Myocyte (in vitro differentiated cells): ENCODE measurements around the gene REP15. TPM values are rescaled to one million over a fixed set of nuclear protein-coding genes. Genes with fewer than 3 reads are reported as not detected.
"Not testable (repeated sequence)": the region's sequence is repeated elsewhere in the genome, so short reads cannot be mapped to it uniquely, and the experiment has no call there.

Experiments
- DNase-seq: peaks from one replicate; pipeline ENCODE4 v3.0.0-alpha.2; 2012; ENCODE audit warnings: low read depth
- polyA plus RNA-seq: library from polyadenylated mRNA; unstranded; fragments of >200 nt; gene quantifications from one replicate; pipeline ENCODE4 v1.2.1, GENCODE V29; 2012; ENCODE audit warnings: missing spikeins
- total RNA-seq: library from RNA; depleted of rRNA; stranded (reverse); fragments of >200 nt; gene quantifications from 2 replicates; pipeline ENCODE4 v1.2.3, GENCODE V29; 2014

Gene REP15, protein sequence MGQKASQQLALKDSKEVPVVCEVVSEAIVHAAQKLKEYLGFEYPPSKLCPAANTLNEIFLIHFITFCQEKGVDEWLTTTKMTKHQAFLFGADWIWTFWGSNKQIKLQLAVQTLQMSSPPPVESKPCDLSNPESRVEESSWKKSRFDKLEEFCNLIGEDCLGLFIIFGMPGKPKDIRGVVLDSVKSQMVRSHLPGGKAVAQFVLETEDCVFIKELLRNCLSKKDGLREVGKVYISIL
- total RNA-seq: 0.99 and 2.8 TPM in 2 replicates
- 1.6 TPM for polyA plus RNA-seq

DNA sequence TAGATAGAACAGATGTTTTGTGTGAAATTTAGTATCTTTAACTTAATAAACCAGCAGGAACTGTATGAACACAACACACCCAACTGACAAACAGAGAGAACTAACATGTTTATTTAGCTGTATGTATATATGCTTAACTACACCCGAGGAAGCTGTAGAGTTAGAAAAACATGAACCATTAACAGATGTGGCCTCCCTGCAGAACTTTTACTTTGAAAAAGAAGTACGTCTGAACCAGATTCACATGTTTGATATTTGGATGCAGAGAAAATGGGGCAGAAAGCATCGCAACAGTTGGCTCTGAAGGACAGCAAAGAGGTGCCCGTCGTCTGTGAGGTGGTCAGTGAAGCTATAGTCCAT is at the start of gene REP15:
Gene REP15, plus strand, starts transcription at position 155 of the 360 bp plus-strand sequence. Its CDS starts 116 bp downstream, at position 271.
- no peak for DNase-seq

DNA sequence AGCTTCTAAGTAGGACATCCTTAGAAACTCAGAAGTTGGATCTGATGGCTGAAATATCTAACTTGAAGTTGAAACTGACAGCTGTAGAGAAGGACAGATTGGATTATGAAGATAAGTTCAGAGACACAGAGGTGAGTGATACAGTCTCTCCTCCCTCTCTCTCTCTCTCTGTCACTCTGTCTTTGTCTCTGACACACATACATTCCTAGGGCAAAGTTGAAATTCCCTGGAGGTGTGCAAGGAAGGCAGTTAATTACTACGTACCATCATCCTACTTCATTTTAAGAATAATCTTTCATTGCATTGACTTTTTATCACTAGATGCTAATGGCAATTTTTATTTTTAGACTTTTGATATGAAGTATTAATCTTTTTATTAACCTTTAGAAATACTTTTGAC is 46.2 kb upstream of the REP15 start:
- DNase-seq: no peak

DNA sequence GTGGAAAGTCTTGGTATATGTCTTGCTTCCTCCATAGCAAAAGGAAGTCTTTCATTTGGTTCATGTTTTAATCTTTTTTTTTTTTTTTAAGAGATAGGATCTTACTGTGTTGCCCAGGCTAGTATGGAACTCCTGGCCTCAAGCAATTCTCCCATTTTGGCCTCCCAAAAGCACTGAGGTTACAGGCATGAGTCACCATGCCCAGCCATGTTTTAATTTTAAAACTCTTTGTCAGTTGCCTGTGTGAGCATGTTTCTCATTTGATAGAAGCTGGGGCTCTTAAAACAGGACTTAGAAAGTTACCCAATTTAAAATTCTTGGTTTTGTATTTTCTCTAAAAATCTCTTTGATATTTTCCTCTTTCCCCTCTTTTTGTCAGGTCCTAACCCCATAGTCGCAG is 45.0 kb upstream of the REP15 start:
- DNase-seq: peak; percentile 14

DNA sequence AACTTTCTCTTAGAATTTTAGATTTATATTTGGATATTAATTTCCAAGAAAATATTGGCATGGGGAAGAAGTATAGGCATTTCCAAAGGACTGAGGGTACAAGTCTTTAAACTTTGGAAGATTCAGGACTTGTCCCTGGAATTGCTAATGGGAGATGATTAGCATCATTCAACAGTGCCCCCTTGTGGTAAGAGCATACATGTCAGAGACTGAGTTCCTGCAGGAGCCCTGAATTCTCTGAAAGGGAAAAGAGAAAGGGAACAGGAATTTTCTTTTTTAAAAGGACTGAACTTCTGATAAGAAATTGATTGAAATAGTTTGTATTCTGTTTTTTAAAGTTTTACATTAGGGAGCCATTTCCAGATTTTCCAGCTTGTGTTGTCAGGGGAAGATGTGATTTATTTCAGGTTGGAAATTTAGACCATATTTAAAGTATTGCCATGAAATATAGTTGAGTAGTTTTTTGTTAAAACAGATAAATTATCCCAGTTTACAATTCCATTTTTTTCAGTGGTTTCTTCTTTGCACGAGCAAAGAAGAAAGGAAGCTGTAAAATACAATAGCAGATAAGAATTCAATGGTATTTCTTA is 44.0 kb upstream of the REP15 start:
- DNase-seq: peak; percentile 88

DNA sequence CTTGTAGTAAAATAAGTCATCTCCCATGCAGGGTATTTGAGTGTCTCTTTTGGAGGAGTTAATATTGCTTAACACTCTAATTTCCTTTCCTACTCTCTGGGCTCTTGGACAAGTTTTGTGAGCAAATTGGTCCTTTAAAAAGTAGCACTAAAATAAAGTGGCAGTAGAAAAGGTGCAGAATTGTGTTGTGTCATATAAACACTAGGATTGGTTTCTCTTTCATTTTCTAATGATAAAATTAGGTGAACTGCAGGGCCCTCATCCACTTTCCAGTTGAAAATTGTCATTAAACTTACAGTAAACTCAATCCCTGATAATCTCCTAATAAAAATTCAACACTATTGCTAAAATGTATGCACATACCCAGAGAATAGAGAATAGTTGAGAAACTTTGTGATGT is 42.6 kb upstream of the REP15 start:
- no peak for DNase-seq

DNA sequence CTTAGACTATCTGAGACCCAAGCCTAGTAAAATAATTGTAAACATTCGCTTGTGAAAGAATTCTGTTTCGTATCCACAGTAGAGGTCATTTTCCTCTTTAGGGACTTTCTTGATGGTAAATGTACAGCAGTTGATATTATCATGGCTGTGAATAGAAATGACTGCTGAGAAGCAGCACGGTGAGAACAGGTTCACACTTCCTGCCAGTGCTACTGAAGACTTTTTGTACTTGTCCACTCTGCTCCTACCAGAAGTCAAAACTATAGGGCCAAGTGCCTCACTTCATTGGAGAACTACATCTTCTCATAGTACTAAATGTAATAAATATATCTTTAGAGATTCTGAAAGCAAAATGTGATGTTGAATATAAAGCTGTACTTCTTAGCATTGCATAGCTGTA is 40.8 kb upstream of the REP15 start:
- not testable (repeated sequence) for DNase-seq

DNA sequence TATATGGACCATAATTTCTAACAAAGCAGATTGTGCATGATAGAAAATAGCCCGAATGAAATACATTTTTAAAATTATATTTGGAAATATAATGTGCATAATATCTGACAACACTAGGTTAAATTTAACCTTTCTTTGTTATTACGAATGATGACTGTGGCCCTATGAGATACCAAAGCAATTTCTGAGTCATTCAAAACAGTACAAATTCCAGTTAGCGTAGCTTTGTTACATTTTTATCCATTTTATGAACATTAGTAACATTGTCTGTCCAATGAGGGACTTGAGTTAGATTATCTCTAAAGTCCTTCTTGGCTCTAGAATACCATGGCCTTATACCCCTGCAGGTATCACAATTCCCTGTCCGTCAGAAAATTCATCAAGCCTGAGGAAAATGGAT is 39.0 kb upstream of the REP15 start:
- DNase-seq: no peak

DNA sequence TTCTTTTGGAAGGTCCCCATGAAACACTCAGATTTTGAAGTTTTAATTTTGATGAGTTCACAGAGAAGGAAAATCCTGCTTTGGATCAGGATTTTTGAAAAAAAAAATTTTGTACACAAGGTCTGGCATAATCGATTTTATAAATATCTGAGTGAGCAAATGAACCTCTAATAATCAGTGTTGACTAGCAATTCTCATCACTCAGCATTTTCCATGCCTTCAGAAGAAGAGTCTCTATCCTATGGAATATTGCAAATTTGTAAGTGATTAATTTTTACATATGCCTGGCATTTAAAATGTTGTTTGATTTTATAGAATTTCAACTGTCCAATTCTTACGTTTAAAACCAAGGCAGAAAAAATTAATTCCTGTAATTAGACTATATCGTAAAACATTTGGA is 30.5 kb upstream of the REP15 start:
- no peak for DNase-seq

DNA sequence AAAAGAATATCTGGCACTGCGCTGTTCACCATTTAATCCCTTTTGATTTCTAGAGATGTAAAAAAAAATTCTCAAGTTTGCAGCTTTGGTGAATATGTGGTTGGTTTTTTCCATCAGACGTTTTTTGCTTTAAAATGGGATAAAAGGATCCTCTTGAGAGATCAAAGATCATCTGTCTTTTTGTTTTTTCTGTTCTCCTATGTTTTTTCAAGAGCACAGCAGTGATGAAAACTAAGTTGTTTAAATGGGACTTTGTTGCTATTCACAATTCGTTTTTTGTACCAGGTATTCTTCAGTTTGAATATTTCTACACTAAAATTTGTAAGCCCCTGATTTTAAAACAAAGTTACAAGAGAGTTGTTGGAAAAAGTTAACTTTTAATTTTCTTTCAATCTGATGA is 29.7 kb upstream of the REP15 start:
- DNase-seq: no peak

DNA sequence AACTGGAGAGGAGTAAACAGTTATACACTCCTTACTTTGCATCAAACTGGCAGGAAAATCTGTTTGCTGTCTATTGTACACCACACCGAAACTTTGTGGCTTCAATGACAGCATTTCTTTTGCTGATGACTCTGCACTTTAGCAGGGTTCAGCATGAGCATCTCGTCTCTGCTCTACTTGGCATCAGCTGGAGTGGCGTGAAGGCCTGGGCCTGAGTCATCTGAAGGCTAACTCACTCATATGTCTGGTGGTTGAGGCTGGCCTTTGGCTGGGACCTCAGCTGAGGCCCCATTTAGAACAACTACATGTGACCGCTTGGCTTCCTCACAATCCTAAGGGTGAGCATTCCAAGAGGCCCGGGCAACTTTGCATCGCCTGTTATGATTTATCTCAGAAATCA is 28.7 kb upstream of the REP15 start:
- DNase-seq: peak; percentile 95

DNA sequence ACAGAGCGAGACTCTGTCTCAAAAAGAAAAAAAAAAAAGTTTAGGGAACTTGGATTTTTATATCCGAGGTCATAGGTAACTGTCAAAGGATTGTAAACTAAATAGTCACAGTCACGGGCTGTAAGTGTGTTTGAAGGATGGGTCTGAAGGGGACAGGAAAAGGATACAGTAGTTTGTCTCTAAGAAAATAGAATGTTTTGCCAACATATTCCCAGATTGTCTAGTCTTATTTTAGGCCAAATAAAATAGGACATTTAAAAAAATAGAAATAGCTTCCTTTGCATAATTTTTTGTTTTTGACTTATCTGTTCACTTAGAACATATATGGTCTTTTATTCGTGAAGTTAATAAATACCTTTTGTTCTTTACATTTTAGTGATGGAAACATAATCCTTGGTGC is 24.2 kb upstream of the REP15 start:
- DNase-seq: no peak

DNA sequence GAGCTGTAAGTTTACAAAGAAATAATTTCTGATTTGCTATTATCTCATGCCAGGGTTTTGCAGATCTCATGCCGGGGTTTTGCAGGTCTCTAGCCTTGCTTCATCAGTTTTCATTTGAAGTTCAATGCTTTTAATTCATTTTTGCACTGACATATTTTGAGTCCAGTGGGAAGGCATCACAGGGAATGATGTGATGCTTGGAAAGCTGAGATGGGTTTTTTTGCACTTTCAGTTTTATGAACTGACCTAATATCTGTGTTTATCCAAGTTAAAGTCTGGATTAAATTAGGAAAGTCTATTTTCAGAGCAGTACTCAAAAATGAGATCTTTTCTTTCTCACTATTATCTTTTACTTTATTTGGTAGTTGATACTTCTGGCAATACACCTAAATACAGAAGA is 23.6 kb upstream of the REP15 start:
- no peak for DNase-seq

DNA sequence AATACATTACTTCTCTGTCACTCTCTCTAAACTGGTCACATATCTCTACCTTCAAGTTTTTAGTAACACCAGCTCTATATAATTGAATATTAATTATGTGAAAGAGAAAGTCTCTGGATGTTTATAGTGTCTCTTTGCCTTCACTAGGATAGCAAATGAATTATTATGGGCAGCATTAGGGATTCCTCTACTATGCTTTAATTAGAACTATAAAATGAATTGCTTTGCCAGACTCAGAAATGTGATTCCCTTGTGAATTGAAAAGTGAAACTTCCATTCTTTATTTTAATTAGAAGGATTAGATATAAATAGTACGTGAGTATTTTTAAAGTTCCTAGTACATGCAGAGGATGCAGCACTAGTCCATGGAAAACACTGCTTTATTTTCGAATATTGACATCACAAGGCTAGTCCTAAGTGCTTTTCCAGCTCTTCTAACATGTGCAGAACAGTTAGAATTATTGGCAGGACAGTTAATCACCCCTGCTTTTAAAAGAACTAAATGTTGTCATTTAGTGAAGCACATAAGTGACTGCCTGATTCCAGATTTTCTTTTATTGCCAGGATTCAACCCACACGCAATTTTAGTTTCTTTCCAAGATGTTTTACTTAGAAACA is 23.0 kb upstream of the REP15 start:
- DNase-seq: peak; percentile 12

DNA sequence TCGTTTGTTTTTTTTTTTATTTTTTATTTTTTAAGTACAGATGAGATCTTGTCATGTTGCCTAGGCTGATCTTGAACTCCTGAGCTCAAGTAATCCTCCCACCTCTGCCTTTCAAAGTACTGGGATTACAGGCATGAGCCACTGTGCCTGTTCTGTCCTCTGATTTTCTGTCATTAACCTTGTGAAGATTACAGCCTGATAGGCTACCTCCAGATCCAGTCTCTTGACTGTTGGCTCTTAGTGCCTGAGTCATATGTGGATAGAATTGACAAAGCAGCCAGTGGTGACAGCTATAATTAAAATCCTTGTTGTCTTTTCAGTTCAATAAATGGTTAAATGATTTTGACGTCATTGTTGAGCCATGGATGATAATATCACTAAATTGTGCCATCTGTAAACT is 21.3 kb upstream of the REP15 start:
- DNase-seq: no peak

DNA sequence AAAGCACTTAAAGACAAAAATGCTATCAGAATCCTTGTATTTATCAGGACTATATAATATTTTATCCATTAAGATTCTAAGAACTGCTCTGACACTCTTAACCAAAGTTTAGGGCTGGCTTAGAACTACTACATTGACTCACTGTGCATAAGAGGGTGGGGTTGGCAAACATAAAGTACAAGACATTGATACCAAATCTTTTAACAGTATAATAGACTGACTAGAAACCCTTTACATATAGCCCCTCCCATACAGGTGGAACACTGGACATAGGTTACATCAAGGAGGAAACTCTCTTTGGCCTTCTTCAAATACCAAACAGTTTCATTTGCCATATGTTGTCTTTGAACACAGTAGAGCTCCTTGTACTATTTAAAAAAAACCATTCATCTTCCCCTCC is 15.6 kb upstream of the REP15 start:
- DNase-seq: no peak

DNA sequence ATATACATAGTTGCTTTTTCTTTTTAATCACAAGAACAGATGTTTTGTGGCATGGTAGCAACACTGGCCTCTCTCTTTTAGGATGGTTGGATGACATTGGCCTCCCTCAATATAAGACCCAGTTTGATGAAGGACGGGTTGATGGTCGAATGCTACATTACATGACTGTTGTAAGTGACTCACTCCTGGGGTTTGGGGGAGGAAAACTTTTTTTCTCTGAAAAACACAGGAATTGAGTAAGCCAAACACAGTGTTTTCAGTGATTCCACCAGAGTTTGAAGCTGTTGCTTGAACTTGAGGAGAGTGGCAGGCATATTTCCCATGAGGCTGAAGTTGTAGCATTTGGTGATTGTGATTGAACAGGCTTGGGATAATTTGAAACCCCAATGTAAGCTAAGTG is 13.7 kb upstream of the REP15 start:
- DNase-seq: no peak

DNA sequence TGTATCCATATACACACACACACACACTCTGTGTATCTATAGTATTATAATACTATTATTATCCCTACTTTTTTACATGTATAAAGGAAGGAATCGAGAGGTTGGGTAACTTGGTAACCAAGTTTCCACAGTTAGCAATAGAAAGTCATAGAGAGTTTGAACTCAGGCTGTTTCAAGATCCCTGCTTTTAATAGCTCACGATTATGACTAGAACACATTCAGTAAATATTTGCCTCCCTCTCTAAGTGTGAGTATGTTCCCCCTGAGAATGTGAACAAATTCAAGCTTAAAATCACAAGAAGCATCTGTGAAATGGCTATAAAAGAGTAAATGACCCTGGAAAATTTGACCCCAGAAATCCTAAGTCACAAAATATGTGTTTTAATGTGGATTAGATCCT is 11.0 kb upstream of the REP15 start:
- DNase-seq: no peak

DNA sequence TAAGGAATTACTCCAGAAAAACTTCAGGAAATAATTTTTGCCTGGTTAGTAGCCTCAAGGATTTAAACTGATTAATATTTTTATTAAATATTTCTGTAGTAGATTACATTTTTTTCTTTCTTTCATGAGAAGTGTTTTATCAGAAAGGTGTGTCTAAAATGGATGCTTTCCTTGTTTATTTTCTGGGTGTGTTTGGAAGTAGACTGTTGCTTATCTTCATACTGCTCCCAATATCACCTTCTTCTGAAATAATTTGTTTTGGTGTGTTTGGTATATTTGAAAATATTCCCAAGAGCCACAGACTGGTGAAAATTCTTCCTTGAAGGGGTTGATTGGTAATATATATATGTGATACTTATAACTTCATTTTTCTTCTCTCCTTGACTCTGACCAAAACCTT is 10.1 kb upstream of the REP15 start:
- DNase-seq: no peak

DNA sequence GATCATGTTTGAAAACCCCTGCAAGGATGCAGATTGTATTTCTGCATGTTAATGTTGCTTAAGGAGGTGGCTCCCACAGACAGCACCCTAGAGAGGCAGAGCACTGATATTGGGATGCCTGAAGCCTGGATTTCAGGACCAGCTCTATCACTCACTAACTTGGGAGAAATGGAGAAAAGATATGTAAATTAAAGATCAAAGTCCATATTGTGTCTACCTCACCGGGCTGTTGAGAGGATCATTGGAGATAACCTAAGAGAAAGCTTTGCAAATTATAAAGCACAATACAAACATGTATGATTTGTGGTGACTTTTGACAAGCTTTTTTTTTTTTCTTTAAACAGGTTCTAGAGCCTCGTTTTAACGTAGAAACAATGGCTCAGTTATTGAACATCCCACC is 7.6 kb upstream of the REP15 start:
- DNase-seq: no peak

DNA sequence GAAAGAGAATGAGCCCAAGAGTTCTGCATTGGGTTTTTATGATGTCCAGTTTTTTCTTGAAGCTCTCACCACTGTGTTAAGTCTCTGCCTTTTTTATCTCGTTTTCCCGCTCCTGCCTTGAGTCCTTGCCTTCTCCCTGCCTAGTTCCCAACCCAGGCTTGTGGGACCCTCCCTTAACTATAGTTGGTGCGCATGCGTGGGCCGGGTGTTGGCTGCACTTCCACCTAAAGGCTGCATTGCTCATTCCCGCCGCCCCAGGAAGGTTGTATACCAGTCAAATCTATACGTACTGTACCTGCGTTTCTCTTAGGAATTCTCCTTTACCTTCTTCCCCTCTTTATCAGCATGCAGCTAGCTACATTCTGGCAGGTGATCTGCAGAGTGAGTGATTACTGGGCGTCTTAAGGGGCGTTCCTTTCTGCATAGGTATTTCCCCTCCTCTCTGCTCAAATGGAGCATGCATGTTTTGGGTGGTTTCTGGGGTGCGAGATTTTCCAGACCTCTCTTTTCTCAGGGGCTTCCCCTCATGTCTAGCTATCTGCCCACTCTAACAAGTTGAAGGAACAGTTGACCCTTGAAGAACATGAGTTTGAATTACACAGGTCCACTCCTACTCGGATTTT is 6.6 kb upstream of the REP15 start:
- DNase-seq: no peak

DNA sequence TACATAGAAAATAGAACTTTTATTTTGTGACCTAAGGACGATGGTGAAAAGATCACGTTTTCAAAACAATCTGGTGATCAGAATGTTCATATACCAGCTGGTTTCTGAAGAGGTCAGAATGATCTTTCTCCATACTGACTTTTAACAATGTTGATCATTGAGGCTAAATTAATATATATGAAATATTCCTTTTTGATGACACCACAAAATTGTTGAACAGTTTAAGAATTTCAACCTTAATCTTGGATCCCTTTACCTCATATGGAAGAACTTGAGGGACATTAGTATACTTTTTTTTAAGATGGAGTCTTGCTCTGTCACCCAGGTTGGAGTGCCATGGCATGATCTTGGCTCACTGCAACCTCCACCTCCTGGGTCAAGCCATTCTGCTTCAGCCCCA is 2.8 kb upstream of the REP15 start:
- no peak for DNase-seq

DNA sequence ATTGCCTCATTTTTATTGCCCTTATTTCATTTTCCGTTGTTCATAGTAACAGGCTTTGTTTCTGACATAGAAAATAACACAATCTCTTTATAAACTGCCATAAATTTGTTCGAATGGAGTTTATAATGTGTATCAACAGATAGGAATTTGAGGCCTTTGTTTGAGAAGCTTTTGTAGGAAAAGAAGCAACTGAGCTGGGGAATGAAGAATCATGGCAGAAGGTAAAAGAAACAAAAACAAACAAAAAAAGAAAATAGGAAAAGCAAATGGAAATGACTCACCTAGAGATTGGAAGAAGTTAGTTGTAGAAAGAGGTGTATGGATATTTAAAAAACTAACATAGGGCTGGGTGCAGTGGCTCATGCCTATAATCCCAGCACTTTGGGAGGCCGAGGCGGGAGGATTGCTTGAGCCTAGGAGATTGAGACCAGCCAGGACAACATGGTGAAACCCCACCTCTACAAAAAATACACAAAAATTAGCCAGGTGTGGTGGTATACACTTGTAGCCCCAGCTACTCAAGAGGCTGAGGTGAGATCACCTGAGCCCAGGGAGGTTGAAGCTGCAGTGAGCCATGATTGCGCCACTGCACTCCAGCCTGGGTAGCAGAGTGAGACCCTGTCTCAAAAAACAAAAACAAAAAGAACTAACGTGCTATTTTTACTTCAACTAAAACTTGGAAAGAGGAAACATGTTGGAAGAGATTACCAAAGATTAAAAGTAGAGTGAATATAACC is 523 bp upstream of the REP15 start:
- DNase-seq: no peak
